MCF 10A (cell line): ENCODE results near the gene PSG1. TPM values are rescaled to one million over a fixed set of nuclear protein-coding genes. Genes with fewer than 3 reads are reported as not detected.
"Not testable (repeated sequence)": the region's sequence is repeated elsewhere in the genome, so short reads cannot be mapped to it uniquely, and the experiment has no call there.

Source experiments
- BruUV-seq: library from RNA; stranded (reverse); fragments of 400-500 nt; replicated peaks from 2 replicates; lab custom pipeline; 2021; lab: Mats Ljungman, UMichigan
- CTCF ChIA-PET: fragments of 300-600 bp; sonication (Branson Sonifier 250); formaldehyde crosslinking; extraction: SDS; loops from one replicate; lab custom pipeline; 2021; ENCODE audit warnings: antibody characterized with exemption, inconsistent platforms; lab: Yijun Ruan, JAX
- POLR2A ChIA-PET: fragments of 300-600, 350-650 bp; sonication (Branson Sonifier 250); formaldehyde crosslinking; extraction: SDS; loops from one replicate; lab custom pipeline; 2020; ENCODE audit warnings: antibody characterized with exemption, inconsistent platforms; lab: Yijun Ruan, JAX
- DNase-seq: peaks from one replicate; pipeline ENCODE4 v3.0.0-alpha.2; 2018; ENCODE audit not compliant: unreplicated experiment
- H3K27ac Mint-ChIP-seq: one replicate; pipeline ENCODE4 v1.8.0; 2022; ENCODE audit warnings: mild to moderate bottlenecking, low read depth, mixed read lengths; ENCODE audit not compliant: unreplicated experiment
- H3K27me3 Mint-ChIP-seq: one replicate; pipeline ENCODE4 v1.8.0; 2022; ENCODE audit warnings: mixed read lengths; ENCODE audit not compliant: insufficient read depth, unreplicated experiment
- H3K36me3 Mint-ChIP-seq: one replicate; pipeline ENCODE4 v1.8.0; 2022; ENCODE audit warnings: mild to moderate bottlenecking, moderate library complexity, mixed read lengths; ENCODE audit not compliant: insufficient read depth, unreplicated experiment
- H3K4me1 Mint-ChIP-seq: one replicate; pipeline ENCODE4 v1.8.0; 2022; ENCODE audit warnings: mixed read lengths; ENCODE audit not compliant: insufficient read depth, unreplicated experiment
- H3K4me3 Mint-ChIP-seq: one replicate; pipeline ENCODE4 v1.8.0; 2022; ENCODE audit warnings: mild to moderate bottlenecking, moderate library complexity, mixed read lengths; ENCODE audit not compliant: unreplicated experiment
- H3K9me3 Mint-ChIP-seq: one replicate; pipeline ENCODE4 v1.8.0; 2022; ENCODE audit warnings: mixed read lengths; ENCODE audit not compliant: unreplicated experiment
- intact Hi-C: fragments of 100-400 bp; cut with micrococcal nuclease; formaldehyde crosslinking; loops from 2 replicates; pipeline ENCODE4 v1.14.1; 2022
- total RNA-seq: library from RNA; stranded (reverse); gene quantifications from 2 replicates; pipeline ENCODE4 v1.2.3, GENCODE V29; 2022

The PSG1 gene
- total RNA-seq, 1 experiment from 2014 or later: not detected

DNA sequence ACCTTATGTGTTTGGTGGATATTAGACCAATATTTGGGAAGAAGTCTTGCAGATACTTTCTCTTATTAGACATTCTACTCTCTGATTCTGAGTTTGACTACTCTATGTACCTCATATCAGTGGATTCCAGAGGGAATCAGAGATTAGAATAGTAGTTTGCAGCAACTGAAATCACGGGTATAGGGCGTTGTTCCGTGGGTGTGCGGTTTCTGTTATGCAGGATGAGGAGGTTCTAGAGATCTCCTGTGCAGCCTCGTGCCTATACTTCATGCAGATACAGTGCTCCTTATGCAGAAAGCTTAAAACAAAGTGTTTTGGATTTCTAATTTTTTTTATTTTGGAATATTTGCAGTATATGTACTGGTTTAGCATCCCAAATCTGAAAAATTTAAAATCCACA is 32.2 kb upstream of the PSG1 start:
- DNase-seq, BruUV-seq, CTCF ChIA-PET, H3K27me3 Mint-ChIP-seq, H3K4me1 Mint-ChIP-seq, intact Hi-C loops, POLR2A ChIA-PET, H3K9me3 Mint-ChIP-seq, H3K4me3 Mint-ChIP-seq, H3K27ac Mint-ChIP-seq, H3K36me3 Mint-ChIP-seq: not testable (repeated sequence)

DNA sequence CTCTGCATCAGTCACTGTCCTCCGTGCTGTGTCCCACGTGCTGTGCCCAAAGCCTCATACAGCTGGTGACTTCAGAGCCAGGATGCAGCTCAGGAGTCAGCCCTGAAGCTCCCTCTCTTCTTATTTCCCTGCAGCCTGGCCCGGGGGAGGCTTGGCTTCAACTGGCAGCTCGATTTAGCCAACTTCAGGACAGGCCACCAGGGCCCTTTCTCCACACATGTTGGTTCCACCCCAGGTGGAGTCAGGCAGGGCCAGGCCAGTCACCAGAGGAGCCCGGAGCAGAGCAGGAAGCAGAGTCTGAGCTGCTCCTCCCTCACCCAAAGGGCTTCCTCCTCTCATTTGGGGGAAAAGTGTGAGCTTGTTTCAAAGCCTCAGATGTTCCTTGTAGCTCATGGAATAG is 26.6 kb upstream of the PSG1 start:
- BruUV-seq, DNase-seq, H3K4me1 Mint-ChIP-seq, H3K36me3 Mint-ChIP-seq, POLR2A ChIA-PET, H3K9me3 Mint-ChIP-seq, intact Hi-C loops, H3K27me3 Mint-ChIP-seq, H3K4me3 Mint-ChIP-seq, H3K27ac Mint-ChIP-seq: not testable (repeated sequence)
- CTCF ChIA-PET: interaction anchor here (0.6 kb wide), 1 partner anchor 201 kb away, joined by 3 read pairs; no protein-coding TSS in a partner anchor

DNA sequence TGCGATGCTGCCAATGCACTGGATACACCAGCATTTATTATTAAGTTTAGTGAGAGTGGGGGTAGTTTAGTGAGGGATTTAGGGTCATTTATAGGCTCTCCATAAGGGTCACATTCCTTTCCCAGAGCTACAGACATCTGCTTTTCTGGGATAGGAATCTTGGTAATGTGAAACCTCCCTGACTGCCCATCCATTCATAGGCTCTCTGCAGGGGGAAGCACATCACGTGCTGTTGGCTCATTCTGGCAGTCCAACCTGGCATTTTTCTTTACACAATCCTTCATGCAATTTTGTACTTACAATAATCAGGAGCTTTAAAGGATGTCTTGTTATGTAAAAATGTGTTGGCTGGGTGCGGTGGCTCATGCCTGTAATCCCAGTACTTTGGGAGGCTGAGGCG is 21.0 kb upstream of the PSG1 start:
- H3K4me3 Mint-ChIP-seq, H3K36me3 Mint-ChIP-seq, H3K27ac Mint-ChIP-seq, H3K27me3 Mint-ChIP-seq, DNase-seq, H3K9me3 Mint-ChIP-seq, intact Hi-C loops, BruUV-seq: not testable (repeated sequence)
- ChIA-PET POLR2A (interaction anchor here (0.7 kb wide), 1 partner anchor 227 kb away, joined by 4 read pairs; no protein-coding TSS in a partner anchor), CTCF (interaction anchor here (0.6 to 1.8 kb wide), 3 partner anchors 19 to 217 kb away, joined by 4 to 12 read pairs (median 8); no protein-coding TSS in a partner anchor)
- peaks cover 23% of the 10 kb centered on the region for H3K4me1 Mint-ChIP-seq

DNA sequence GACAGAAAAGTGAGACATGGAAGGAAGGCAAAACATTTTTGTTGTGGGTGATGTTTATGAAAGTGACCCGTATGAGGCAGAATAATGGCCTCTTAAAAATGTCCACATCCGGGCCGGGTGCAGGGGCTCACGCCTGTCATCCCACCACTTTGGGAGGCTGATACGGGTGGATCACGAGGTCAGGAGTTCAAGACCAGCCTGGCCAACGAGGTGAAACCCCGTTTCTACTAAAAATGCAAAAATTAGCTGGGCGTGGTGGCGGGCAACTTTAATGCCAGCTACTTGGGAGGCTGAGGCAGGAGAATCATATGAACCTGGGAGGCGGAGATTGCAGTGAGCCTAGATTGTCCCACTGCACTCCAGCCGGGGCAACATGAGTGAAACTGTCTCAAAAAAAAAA is 20.2 kb upstream of the PSG1 start:
- DNase-seq, H3K4me3 Mint-ChIP-seq, H3K27ac Mint-ChIP-seq, H3K36me3 Mint-ChIP-seq, intact Hi-C loops, H3K9me3 Mint-ChIP-seq, BruUV-seq, H3K27me3 Mint-ChIP-seq: not testable (repeated sequence)
- CTCF ChIA-PET: interaction anchor here (0.5 to 1.8 kb wide), 3 partner anchors 19 to 292 kb away, joined by 3 to 12 read pairs (median 8); no protein-coding TSS in a partner anchor
- H3K4me1 Mint-ChIP-seq: peaks cover 23% of the 10 kb centered on the region
- POLR2A ChIA-PET: interaction anchor here (0.7 kb wide), 1 partner anchor 228 kb away, joined by 4 read pairs; no protein-coding TSS in a partner anchor

DNA sequence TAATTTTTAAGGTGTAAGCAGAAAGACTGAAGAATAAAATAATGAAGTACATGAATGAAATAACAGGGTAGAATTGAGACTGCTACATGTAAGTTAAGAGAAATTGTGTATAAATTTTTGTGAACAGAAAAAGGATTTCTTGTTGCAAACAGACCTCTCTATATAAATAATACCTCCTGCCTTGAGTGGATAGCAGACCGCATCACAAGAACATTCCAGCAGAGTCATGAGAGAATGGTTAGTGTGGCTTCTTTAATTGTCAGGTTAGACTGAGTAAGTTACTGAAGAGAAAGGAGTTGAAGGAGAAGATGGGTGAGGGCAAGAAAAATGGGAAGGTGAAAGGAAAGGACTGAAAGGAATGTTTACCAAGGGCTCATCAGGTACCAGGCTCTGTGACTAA is 19.6 kb upstream of the PSG1 start:
- POLR2A ChIA-PET, H3K4me3 Mint-ChIP-seq, intact Hi-C loops, H3K36me3 Mint-ChIP-seq, BruUV-seq, H3K9me3 Mint-ChIP-seq, H3K27ac Mint-ChIP-seq, DNase-seq, H3K27me3 Mint-ChIP-seq: not testable (repeated sequence)
- CTCF ChIA-PET: interaction anchor here (0.7 kb wide), 1 partner anchor 106 kb away, joined by 3 read pairs; no protein-coding TSS in a partner anchor
- H3K4me1 Mint-ChIP-seq: peaks cover 23% of the 10 kb centered on the region

DNA sequence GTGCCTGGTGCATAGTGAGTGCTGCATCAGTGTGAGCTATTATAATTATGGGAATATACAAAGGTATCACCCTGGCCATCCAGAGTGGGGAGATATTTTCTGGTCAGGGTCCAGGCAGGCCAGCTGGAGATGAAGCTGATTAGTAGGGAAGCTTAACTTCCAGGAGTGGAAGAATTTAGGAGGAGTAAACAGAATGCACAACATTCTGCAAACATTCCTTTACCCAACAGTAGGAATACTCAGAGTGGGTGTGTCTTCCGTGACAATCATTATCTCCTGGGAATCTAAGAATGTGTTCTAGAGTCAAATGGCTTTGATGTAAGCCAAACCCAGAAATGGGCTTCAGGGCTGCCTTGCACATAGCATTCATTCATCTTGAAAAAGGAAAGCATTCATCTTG is 19.1 kb upstream of the PSG1 start:
- H3K4me3 Mint-ChIP-seq, H3K36me3 Mint-ChIP-seq, H3K9me3 Mint-ChIP-seq, H3K27me3 Mint-ChIP-seq, BruUV-seq, DNase-seq, H3K27ac Mint-ChIP-seq, intact Hi-C loops: not testable (repeated sequence)
- peaks cover 23% of the 10 kb centered on the region for H3K4me1 Mint-ChIP-seq
- CTCF ChIA-PET: interaction anchor here (0.6 to 0.7 kb wide), 2 partner anchors 106 to 107 kb away, joined by 3 read pairs; no protein-coding TSS in a partner anchor
- POLR2A ChIA-PET: interaction anchor here (0.9 kb wide), 1 partner anchor 9 kb away, joined by 3 read pairs; no protein-coding TSS in a partner anchor

DNA sequence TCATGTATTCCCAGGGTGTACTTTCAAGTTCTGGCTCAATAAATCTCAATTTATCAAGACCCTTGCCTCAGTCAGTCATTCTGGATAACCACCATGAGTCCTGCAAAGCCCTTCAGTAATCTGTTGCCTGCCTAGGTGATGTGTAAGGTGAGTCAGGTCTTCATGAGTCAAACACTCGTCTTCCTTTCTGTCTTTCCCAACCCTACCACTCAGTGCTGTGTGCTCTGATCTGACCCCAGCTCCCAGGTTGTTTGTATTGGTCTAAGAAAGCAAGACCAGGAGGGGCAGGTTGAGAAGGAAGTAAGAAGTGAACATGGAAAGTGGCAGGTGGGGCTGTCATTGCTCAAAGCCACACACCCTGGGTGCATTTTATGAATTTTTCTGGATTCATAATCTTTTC is 18.2 kb upstream of the PSG1 start:
- BruUV-seq, H3K4me3 Mint-ChIP-seq, H3K36me3 Mint-ChIP-seq, H3K27me3 Mint-ChIP-seq, intact Hi-C loops, H3K9me3 Mint-ChIP-seq: not testable (repeated sequence)
- ChIA-PET POLR2A (interaction anchor here (0.8 to 1.1 kb wide), 3 partner anchors 10 to 68 kb away, joined by 3 to 5 read pairs (median 5); no protein-coding TSS in a partner anchor), CTCF (interaction anchor here (0.6 to 0.8 kb wide), 2 partner anchors 44 to 331 kb away, joined by 3 read pairs; no protein-coding TSS in a partner anchor)
- H3K27ac Mint-ChIP-seq: peak overlapping the region; percentile 59
- peak; percentile 55 for DNase-seq
- H3K4me1 Mint-ChIP-seq: peaks cover 23% of the 10 kb centered on the region

DNA sequence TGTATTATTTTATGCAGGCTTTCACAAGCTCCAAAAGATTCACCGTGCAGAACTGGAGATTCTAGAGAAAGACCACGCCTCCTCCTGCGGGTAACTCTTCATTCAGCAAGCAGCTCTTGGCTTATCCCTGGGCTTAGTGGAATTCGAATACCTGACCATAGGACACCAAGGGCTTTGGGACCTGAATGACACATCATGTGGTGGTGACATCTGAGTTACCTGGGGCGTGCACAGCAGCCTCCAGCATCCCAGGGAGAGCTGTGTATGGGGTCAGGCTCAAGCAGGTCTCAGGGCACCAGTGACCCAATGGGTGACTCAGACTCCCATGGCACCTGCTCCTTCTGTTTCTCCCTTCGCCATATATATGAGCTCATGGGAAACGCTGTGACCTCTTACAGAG is 10.9 kb upstream of the PSG1 start:
- BruUV-seq, H3K9me3 Mint-ChIP-seq, H3K36me3 Mint-ChIP-seq, H3K27me3 Mint-ChIP-seq, DNase-seq, H3K4me3 Mint-ChIP-seq, H3K27ac Mint-ChIP-seq, intact Hi-C loops: not testable (repeated sequence)
- peaks cover 12% of the 10 kb centered on the region for H3K4me1 Mint-ChIP-seq
- POLR2A ChIA-PET: interaction anchor here (0.5 kb wide), 1 partner anchor 46 kb away, joined by 3 read pairs; no protein-coding TSS in a partner anchor
- CTCF ChIA-PET: interaction anchor here (0.6 kb wide), 1 partner anchor 57 kb away, joined by 7 read pairs; no protein-coding TSS in a partner anchor

DNA sequence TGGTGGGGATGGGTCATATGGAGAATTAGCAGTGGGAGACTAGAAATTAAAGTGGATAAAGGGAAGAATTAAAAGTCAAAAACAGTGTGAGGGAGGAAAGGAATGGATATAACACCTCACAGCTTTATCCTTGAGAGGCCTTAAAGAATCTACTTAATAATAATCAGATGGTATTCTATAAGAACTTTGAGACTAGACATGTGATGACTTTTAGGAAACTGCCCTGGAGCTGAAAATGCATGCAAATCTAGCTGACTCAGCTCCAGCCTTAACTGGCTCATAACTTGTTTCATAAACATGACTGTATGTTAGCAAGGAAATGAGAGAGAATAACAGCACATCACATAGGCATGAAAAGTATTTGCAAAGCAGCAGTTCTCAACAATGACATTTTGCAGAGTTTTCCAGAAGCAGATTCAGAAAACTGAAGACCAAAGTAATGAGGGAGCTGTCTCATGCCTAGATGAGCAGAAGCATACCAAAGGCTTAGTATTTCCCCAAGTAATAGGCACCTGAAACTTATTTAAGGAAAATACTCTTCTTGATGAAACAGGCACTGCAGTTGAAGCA is 8.4 kb upstream of the PSG1 start:
- CTCF ChIA-PET: interaction anchor here (0.6 to 5.9 kb wide), 3 partner anchors 35 to 208 kb away, joined by 3 to 54 read pairs (median 29); no protein-coding TSS in a partner anchor

More for the DNA sequence above, 8.4 kb upstream of the PSG1 start:
- H3K36me3 Mint-ChIP-seq, H3K4me3 Mint-ChIP-seq, H3K27me3 Mint-ChIP-seq, BruUV-seq, H3K9me3 Mint-ChIP-seq, DNase-seq: not testable (repeated sequence)
- H3K4me1 Mint-ChIP-seq: peaks cover 12% of the 10 kb centered on the region
- intact Hi-C loops: loop anchor here (10.0 kb wide), 1 partner anchor 53 kb away; no protein-coding TSS in a partner anchor
- POLR2A ChIA-PET: interaction anchor here (1.3 kb wide), 1 partner anchor 9 kb away, joined by 5 read pairs; no protein-coding TSS in a partner anchor
- peak overlapping the region; percentile 55 for H3K27ac Mint-ChIP-seq
